AG09319 (cell line): ENCODE data around the gene TRIM49D1.
"Not testable (repeated sequence)": the region's sequence is repeated elsewhere in the genome, so short reads cannot be mapped to it uniquely, and the experiment has no call there.

Experiments used
- DNase-seq: peaks from one replicate; pipeline ENCODE4 v3.0.0-alpha.2; 2010; ENCODE audit warnings: low read depth; ENCODE audit errors: extremely low read depth
- TF ChIP-seq, protein P1 (sequence below): IDR thresholded peaks from 2 replicates; pipeline ENCODE4 v1.5.1; 2011; ENCODE audit warnings: low read depth, mild to moderate bottlenecking, inconsistent platforms, low read length, moderate library complexity

The TRIM49D1 gene, protein sequence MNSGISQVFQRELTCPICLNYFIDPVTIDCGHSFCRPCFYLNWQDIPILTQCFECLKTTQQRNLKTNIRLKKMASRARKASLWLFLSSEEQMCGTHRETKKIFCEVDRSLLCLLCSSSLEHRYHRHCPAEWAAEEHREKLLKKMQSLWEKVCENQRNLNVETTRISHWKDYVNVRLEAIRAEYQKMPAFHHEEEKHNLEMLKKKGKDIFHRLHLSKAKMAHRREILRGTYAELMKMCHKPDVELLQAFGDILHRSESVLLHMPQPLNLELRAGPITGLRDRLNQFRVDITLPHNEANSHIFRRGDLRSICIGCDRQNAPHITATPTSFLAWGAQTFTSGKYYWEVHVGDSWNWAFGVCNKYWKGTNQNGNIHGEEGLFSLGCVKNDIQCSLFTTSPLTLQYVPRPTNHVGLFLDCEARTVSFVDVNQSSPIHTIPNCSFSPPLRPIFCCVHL

DNA sequence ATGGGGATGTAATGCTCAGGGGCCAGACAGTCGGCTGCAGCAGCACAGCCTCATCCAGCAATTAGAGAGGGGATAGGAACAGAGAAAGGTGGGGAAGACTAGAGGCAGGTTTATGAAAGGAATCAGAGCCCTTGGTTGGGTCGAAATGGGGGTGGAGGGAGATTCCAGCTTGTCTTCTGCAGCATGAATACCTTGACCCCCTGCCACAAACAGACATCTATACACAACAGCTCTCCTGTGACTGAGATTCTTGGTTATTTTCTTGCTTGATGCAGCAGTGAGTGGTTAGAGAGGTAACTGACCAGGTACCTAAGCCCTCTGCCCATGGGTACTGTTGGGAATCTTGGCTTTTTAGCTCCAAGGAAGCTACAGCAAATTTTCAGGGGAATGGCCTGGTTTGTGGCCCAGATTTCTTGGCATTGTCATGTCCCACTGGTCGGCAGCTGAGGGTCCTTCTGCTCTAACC is at the start of gene TRIM49D1:
Gene TRIM49D1, minus strand, starts transcription at position 51 of the 466 bp plus-strand sequence. CDS start 4,535 bp downstream, outside the sequence.
- no peak for DNase-seq
- TF ChIP-seq, protein P1, sequence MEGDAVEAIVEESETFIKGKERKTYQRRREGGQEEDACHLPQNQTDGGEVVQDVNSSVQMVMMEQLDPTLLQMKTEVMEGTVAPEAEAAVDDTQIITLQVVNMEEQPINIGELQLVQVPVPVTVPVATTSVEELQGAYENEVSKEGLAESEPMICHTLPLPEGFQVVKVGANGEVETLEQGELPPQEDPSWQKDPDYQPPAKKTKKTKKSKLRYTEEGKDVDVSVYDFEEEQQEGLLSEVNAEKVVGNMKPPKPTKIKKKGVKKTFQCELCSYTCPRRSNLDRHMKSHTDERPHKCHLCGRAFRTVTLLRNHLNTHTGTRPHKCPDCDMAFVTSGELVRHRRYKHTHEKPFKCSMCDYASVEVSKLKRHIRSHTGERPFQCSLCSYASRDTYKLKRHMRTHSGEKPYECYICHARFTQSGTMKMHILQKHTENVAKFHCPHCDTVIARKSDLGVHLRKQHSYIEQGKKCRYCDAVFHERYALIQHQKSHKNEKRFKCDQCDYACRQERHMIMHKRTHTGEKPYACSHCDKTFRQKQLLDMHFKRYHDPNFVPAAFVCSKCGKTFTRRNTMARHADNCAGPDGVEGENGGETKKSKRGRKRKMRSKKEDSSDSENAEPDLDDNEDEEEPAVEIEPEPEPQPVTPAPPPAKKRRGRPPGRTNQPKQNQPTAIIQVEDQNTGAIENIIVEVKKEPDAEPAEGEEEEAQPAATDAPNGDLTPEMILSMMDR, result no peak

DNA sequence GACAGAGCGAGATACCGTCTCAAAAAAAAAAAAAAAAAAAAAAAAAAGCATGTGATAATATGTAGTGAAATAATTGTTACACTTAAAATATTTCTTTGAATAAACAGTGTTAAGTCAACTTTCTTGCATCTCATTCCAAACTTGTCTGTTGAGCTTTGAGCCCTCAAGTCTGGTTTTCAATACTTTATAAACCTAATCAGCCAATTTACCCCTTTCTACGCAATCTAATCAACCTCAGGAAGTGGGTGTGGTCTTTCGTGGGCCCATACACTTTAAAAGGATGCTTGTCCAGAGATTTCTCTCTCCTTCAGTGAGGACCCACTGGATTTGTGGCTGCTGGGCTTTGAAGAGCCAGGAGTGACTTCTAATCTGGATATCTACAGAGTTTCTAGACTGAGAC is 43.7 kb upstream of the TRIM49D1 start, which contains the start of gene TRIM64:
Gene TRIM64, plus strand, starts transcription at position 301 of the 400 bp plus-strand sequence. CDS start 2,467 bp downstream, outside the sequence.
- DNase-seq, result not testable (repeated sequence)

DNA sequence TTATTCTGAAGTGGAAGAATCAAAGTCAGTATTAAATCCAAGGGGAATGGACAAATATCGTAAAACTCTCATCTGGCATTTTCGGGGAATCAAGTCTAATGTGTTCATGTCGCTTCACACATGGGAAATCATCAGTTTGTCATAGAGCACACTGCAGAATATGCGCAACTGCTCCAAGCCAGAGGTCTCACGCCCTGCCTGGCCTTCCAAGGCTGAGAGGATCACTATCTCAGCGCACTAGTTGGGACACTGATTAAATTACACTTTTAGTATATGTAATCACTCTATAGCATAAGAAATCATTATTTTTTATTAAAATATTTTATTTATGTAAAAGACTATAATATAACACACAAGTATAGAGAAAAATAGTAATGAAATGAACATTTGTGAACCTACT is 38.8 kb upstream of the TRIM49D1 start:
- not testable (repeated sequence) for DNase-seq

DNA sequence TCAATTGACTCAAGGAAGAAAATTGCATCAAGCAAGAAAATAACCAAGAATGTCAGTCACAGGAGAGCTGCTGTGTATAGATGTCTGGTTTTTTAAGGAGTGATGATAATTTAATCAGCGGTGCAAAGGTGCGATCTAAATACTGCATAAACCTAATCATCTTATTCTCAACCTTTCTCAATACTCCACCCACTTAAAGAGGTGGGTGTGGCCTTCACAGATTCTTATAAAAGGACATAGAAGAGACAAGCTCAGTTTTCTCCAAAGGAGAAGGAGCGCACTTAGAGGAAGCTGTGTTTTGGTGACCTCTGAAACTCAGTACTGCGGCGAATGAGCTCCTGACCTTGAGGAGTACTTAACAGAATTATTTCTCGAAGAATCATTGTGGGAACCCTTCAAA is 1.7 kb upstream of the TRIM49D1 start, which contains the start of gene TRIM49D2:
Gene TRIM49D2, plus strand, starts transcription at position 301 of the 400 bp plus-strand sequence. CDS start 2,698 bp downstream, outside the sequence.
- not testable (repeated sequence) for DNase-seq

DNA sequence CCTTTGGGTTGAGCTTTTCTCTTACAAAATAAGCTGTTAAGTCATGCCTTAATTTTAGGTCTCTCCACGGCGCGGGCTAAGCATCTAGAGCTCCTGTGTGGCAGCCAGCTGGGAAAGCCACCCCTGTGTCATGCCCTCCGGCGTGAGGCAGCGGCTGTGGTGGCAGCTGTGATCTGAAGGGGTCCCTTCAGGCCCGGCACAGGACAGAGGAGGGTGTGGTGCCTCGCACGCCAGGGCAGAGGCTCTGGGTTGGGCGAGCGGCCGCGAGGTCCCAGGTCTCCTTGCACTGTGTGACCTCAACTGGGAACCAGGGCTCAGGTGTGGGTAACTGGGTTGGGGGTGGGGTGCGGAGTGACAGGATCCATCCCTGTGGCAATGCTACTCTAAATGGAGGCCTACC is 21.2 kb downstream of the TRIM49D1 start:
- DNase-seq, result not testable (repeated sequence)

DNA sequence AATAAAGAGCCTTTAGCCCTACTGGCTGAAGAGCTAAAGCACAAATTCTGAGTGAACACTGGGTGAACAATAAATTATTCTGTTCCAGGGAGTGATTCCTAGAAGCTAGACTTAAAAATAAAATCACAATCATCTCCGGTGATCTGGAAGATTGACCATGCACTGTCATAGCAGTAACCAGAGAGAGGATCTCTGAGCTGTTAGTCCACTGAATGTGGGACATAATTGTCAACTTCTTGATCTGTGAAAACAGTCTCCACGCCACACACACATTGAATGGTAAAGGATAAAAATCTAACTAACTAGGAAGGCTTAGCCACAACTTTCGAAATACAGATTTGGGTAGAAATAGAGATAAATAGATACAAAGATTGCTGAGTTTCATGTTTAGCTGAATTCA is 28.8 kb downstream of the TRIM49D1 start:
- DNase-seq, result not testable (repeated sequence)

DNA sequence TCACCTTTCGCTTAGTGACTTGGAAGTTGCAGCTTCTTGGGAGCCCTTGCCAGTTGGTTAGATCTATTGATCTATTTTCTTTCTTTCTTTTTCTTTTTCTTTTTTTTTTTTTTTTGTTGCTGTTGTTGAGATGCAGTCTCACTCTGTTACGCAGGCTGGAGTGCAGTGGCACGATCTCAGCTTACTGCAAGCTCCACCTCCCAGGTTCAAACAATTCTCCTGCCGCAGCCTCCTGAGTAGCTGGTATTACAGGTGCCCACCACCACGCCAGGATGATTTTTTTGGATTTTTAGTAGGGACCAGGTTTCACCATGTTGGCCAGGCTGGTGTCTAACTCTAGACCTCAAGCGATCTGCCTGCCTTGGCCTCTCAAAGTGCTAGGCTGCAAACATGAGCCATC is 44.5 kb downstream of the TRIM49D1 start:
- DNase-seq, result not testable (repeated sequence)

DNA sequence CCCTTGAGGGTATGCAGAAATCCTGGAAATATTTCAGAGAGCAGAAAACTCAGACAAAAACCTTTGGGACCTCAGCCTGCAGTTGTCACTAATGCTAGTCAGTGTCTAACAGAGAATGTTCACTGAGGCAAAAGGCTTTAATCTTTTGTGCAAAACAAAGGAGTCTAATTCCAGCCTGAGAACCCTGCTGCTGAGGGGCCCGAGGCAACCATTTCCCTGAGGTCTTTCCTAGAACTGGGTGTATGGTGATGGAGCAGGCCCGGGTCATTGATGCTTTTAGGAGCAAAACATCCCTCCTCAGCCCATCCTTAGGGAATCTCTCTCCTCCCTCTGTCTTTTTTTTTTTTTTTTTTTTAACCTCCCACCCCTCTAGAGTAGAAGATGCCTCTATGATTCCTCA is 49.5 kb downstream of the TRIM49D1 start:
- not testable (repeated sequence) for DNase-seq

DNA sequence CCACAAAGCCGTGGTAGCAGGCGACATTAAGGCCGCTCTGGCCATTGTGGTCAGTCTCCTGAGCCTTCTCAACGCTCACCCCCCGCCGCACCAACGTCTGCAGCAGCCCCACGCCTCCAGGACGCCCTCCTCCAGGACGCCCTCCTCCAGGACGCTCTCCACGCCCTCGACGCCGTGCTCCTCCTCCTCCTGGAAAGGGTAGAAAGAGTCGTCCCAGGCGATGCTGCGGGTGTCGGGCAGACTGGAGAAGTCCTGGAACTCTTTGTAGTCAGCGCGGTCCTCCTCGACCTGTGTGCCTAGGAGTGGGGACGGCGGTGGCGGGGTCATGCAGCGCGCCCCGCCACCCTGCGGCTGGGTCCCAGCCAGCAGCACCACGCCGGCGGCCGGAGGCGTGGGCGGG is 56.8 kb downstream of the TRIM49D1 start:
- DNase-seq, result not testable (repeated sequence)

DNA sequence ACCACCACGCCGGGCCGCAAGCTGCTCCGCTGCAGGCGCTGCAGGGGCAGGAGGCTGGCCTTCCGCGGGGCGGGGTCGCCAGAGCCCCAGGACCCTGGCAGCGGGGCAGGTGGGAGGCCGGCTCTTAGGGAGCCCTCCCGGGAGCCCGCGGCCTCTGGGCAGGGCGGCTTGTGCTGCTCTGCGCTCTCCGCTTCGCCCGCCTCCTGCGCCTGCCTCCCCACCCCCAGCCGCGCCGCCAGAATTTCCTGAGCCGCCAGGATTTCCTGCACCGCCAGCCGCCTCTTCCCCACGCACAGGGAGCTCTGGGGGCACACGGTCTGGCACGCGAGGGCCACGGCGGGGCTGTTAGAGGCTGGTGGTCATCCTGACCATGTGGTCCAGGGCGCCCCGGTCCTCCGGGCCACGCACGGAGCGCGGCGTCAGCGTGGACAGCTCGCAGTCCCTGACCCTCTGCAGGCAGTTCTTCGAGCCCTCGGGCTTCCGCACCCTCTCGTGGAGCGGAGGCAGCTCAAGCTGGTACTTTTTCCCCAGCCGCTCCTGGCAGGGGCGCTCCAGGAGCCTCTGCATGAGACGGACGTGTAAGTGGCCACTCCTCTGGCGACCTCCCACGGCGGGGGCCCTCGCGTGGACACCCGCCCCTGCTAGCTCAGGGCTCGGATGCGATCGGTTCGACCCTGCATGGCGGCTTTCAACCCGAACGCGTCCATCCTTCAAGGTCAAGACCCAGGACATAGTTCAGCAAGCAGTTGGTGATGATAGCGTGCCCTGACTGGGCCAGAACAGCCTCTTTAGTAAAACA is 57.9 kb downstream of the TRIM49D1 start:
- not testable (repeated sequence) for DNase-seq
